IPS-20b (cell line): ENCODE results near the gene PREB.

Experiments used
- H3K27ac ChIP-seq: one replicate; pipeline ENCODE4 v1.5.1; 2013; ENCODE audit warnings: low read length
- H3K27me3 ChIP-seq: 2 replicates; pipeline ENCODE4 v1.6.1; 2013; ENCODE audit warnings: mild to moderate bottlenecking, low read length, inconsistent platforms; ENCODE audit not compliant: insufficient read depth
- H3K36me3 ChIP-seq: 2 replicates; pipeline ENCODE4 v1.6.1; 2013; ENCODE audit warnings: low read depth, mild to moderate bottlenecking, inconsistent platforms, low read length, moderate library complexity; ENCODE audit not compliant: insufficient read depth
- H3K4me1 ChIP-seq: 2 replicates; pipeline ENCODE4 v1.6.1; 2013; ENCODE audit warnings: mild to moderate bottlenecking, control low read depth, inconsistent platforms, low read length, moderate library complexity; ENCODE audit not compliant: insufficient read depth
- H3K4me3 ChIP-seq: 2 replicates; pipeline ENCODE4 v1.5.1; 2013; ENCODE audit warnings: mild to moderate bottlenecking, low read length, inconsistent platforms
- H3K9ac ChIP-seq: 2 replicates; pipeline ENCODE4 v1.6.1; 2013; ENCODE audit warnings: low read depth, mild to moderate bottlenecking, inconsistent platforms, low read length, moderate library complexity
- H3K9me3 ChIP-seq: 2 replicates; pipeline ENCODE4 v1.6.1; 2013; ENCODE audit warnings: mild to moderate bottlenecking, low read depth, low read length, inconsistent platforms; ENCODE audit not compliant: insufficient read depth

Gene PREB

GRCh38 chr2:27133195-27133875 lies 1.1 kb downstream of the PREB start:
- Histone ChIP-seq H3K4me3 (peak overlapping the region; percentile 83), H3K4me1 (peaks cover 8% of the 10 kb centered on the region), H3K9ac (peak overlapping the region; percentile 90), H3K9me3 (no peaks in the 10 kb centered on the region), H3K27ac (no peak overlapping the region), H3K27me3 (no peaks in the 10 kb centered on the region), H3K36me3 (peaks cover 36% of the 10 kb centered on the region)

DNA sequence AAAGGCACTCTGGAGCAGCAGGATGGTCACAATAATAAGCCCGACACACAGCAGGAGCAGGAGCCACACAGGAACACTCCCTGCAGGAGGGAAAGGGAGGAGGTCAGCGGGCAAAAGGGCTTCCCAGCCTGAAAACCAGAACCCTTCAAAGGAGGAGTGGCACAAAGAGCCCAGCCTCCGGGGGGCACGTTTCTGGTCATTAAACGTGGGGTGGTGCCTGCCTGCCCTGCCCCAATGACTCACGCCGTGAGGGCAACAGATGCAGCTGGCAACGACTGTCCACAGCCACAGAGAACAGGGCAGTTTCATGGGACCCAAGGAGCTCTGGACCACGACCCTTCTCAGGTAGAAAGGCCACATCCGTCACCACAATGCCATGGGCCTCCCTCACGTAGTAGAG lies 3.0 kb downstream of the PREB start:
- H3K9me3 ChIP-seq = no peaks in the 10 kb centered on the region
- no peak overlapping the region for H3K27ac ChIP-seq
- peaks cover 36% of the 10 kb centered on the region for H3K36me3 ChIP-seq
- H3K27me3 ChIP-seq = no peaks in the 10 kb centered on the region
- peaks cover 8% of the 10 kb centered on the region for H3K4me1 ChIP-seq
- H3K9ac ChIP-seq = no peak overlapping the region
- no peak overlapping the region for H3K4me3 ChIP-seq

GRCh38 chr2:27130396-27130795 lies 4.0 kb downstream of the PREB start:
- H3K27me3 ChIP-seq = no peaks in the 10 kb centered on the region
- H3K4me1 ChIP-seq = peaks cover 8% of the 10 kb centered on the region
- H3K9ac ChIP-seq = no peak overlapping the region
- no peak overlapping the region for H3K4me3 ChIP-seq
- peaks cover 36% of the 10 kb centered on the region for H3K36me3 ChIP-seq
- H3K9me3 ChIP-seq = no peaks in the 10 kb centered on the region
- H3K27ac ChIP-seq = no peak overlapping the region

DNA sequence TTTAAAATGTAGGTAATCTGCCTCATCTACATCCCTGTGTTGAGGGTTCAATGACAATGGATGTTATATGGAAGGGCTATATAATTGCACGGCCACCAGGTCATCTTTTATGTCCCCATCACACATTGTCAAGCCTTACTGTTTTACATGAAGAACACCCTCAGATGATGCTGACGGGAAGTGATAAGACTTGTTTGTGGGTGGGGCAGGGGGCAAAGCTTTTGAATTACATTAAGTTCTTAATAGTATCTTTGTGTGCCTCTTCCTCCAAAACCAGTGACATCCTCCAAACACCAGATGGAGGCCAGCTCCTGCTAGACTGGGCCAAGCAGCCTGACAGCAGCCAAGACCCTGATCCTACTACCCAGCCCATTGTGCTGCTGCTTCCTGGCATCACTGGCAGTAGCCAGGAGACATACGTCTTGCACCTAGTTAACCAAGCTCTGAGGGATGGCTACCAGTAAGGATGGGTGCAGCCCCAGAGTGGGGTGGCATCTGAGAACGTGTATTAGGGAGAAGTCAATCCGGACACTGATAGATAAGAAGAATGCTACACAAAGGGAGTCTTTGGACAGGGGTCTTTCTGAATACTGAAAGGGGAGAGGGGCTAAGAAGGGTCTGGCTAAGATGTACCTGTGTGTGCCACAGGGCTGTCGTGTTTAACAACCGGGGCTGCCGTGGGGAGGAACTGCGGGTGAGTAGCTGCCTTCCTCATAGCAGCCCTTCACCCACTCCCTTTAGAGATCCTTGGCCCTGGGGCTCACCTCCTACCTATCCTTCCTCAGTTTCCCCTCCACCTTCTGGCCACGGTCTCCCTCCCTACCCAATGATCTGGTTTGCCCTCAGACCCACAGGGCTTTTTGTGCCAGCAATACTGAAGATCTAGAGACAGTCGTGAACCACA lies 5.5 kb downstream of the PREB start:
- Histone ChIP-seq H3K9ac (no peak overlapping the region), H3K27me3 (peaks cover 10% of the 10 kb centered on the region), H3K4me3 (no peak overlapping the region), H3K27ac (no peak overlapping the region), H3K9me3 (no peaks in the 10 kb centered on the region), H3K36me3 (peaks cover 36% of the 10 kb centered on the region), H3K4me1 (peaks cover 8% of the 10 kb centered on the region)

- Histone ChIP-seq H3K4me3 (no peak overlapping the region), H3K27ac (no peak overlapping the region), H3K36me3 (peaks cover 36% of the 10 kb centered on the region), H3K9me3 (no peaks in the 10 kb centered on the region), H3K27me3 (peaks cover 17% of the 10 kb centered on the region), H3K9ac (no peak overlapping the region), H3K4me1 (peaks cover 2% of the 10 kb centered on the region)
Measured at GRCh38 chr2:27127883-27128667, 6.4 kb downstream of the PREB start.

- H3K9me3 ChIP-seq = no peaks in the 10 kb centered on the region
- no peaks in the 10 kb centered on the region for H3K4me1 ChIP-seq
- H3K4me3 ChIP-seq = no peak overlapping the region
- peaks cover 35% of the 10 kb centered on the region for H3K27me3 ChIP-seq
- H3K9ac ChIP-seq = no peak overlapping the region
- H3K36me3 ChIP-seq = peaks cover 18% of the 10 kb centered on the region
- no peak overlapping the region for H3K27ac ChIP-seq
Measured at GRCh38 chr2:27126252-27126710, 8.2 kb downstream of the PREB start.

- H3K4me1 ChIP-seq = no peaks in the 10 kb centered on the region
- no peaks in the 10 kb centered on the region; the same call in 1 of the 2 replicates for H3K9me3 ChIP-seq
- peaks cover 6% of the 10 kb centered on the region; the same call in 1 of the 2 replicates for H3K36me3 ChIP-seq
- H3K4me3 ChIP-seq = no peak overlapping the region
- no peak overlapping the region for H3K27ac ChIP-seq
- no peak overlapping the region for H3K9ac ChIP-seq
- peaks cover 47% of the 10 kb centered on the region for H3K27me3 ChIP-seq
Measured at GRCh38 chr2:27125104-27125503, 9.3 kb downstream of the PREB start.

GRCh38 chr2:27123302-27124150 lies 10.9 kb downstream of the PREB start, which contains the start of gene ABHD1:
TSS of gene ABHD1 (plus strand) at chr2:27123815. CDS start at chr2:27123949, 134 bp downstream.
- Histone ChIP-seq H3K4me1 (no peaks in the 10 kb centered on the region; the same call in 1 of the 2 replicates), H3K9ac (peak within 1 kb of the TSS; percentile 58; the same call in 1 of the 2 replicates), H3K4me3 (peak within 1 kb of the TSS; percentile 74), H3K27ac (no peak within 1 kb of the TSS), H3K36me3 (no peaks in the 10 kb centered on the region), H3K9me3 (no peaks in the 10 kb centered on the region; the same call in 1 of the 2 replicates), H3K27me3 (peaks cover 62% of the 10 kb centered on the region)

GRCh38 chr2:27122791-27123190 lies 11.6 kb downstream of the PREB start:
- no peaks in the 10 kb centered on the region for H3K36me3 ChIP-seq
- H3K9ac ChIP-seq = no peak overlapping the region
- H3K27me3 ChIP-seq = peaks cover 69% of the 10 kb centered on the region
- no peaks in the 10 kb centered on the region; the same call in 1 of the 2 replicates for H3K9me3 ChIP-seq
- H3K4me3 ChIP-seq = no peak overlapping the region
- H3K27ac ChIP-seq = no peak overlapping the region
- no peaks in the 10 kb centered on the region; the same call in 1 of the 2 replicates for H3K4me1 ChIP-seq

- Histone ChIP-seq H3K9me3 (no peaks in the 10 kb centered on the region; the same call in 1 of the 2 replicates), H3K9ac (no peak overlapping the region), H3K27ac (no peak overlapping the region), H3K27me3 (peaks cover 78% of the 10 kb centered on the region), H3K36me3 (no peaks in the 10 kb centered on the region), H3K4me3 (no peak overlapping the region), H3K4me1 (no peaks in the 10 kb centered on the region; the same call in 1 of the 2 replicates)
Measured at GRCh38 chr2:27121906-27122305, 12.5 kb downstream of the PREB start.
